ENCODE measurements around the gene MAML3.

The MAML3 gene

DNA sequence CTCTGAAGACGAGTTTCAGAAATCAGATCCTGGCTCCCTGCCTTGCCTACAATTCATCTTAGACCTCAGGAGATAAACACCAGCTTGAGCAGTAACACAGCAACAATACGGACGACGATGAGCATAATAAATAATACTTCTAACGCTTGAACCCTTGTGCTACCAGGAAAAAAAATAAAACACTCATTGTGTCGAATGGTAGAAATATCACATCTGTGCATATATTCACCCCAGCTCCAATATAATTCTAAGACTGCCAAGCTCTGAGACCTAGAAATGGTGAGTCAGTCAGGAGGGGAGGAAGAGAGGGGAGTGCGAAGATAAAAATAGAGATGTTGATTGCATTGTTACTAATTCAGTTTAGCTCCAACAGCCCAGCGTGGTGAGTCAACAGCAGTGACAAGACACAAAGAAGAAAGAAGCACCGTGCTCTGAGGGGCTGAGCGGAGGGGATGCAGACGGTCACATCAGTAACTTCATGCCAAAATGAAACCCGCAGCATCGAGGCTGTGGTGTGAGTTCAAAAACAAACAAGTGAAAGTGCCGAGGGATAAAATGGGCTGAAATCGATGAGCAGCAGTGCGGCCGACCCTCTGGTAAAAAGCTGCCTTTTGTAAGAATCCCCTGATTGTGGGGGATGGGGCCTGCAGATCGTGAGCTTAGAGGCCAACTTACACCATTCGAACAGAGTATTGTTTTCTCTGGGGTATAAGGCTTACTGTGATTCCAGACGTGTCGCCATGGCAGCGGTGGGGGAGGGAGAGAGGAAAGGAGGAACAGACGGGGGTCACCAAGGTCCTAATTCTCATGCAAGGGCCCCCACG is 338.0 kb downstream of the MAML3 start:
- DNase-seq (ENCODE audit: insufficient read length, low spot score): no peak
- no peak for FAIRE-seq
- no peak for TF ChIP-seq POU2F2 (IDR thresholded peaks at IDR 0.05; ENCODE audit: low read depth, low read length)
- TF ChIP-seq POLR2A (IDR thresholded peaks at IDR 0.05; ENCODE audit: low read depth, low read length): no peak
- TF ChIP-seq PAX5 (IDR thresholded peaks at IDR 0.05; ENCODE audit: insufficient read depth, low read length, severe bottlenecking): no peak
- no peak for TF ChIP-seq POLR2AphosphoS5 (IDR thresholded peaks at IDR 0.05; ENCODE audit: low read depth, low read length)
- TF ChIP-seq SPI1 (IDR thresholded peaks at IDR 0.05; ENCODE audit: low read depth, low read length): no peak
- TF ChIP-seq TAF1 (IDR thresholded peaks at IDR 0.05; ENCODE audit: low read depth, low read length): no peak

DNA sequence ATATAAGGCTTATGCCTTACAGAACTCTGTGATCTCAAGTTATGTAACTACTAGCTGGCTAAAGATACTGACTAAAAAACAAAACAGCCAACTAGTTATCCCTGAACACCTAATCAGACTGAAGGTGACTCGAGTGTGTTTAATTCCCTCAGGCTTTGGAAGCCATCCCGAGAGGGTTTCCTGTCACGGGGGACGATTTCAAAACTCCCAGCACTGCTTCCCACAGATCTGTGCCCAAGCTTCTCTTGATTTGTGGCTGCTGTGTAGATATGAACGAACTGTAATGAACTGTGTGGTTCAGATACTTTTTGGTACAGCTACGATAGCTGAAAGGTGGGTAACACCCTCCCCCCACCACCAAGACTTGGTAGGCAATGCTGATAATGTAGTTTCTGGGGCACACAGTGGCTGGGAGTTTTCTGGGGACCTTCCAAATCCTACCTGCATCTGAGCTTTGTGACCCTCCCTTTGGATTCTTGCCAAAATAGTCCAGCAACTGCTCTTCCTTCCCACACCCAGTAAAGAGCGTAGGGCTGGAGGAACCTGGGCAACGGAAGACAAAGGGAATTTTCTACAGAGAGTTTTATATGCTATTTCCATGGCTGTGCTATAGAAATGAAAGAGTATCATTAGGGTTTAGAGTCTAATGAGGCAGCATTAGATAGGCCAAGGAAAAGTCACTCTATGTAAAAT is 339.5 kb downstream of the MAML3 start:
- TF ChIP-seq TAF1 (IDR thresholded peaks at IDR 0.05; ENCODE audit: low read depth, low read length) (no peak), POLR2AphosphoS5 (IDR thresholded peaks at IDR 0.05; ENCODE audit: low read depth, low read length) (no peak), POU2F2 (IDR thresholded peaks at IDR 0.05; ENCODE audit: low read depth, low read length) (no peak), POLR2A (IDR thresholded peaks at IDR 0.05; ENCODE audit: low read depth, low read length) (no peak)
- FAIRE-seq: no peak
- DNase-seq (ENCODE audit: insufficient read length, low spot score): no peak

DNA sequence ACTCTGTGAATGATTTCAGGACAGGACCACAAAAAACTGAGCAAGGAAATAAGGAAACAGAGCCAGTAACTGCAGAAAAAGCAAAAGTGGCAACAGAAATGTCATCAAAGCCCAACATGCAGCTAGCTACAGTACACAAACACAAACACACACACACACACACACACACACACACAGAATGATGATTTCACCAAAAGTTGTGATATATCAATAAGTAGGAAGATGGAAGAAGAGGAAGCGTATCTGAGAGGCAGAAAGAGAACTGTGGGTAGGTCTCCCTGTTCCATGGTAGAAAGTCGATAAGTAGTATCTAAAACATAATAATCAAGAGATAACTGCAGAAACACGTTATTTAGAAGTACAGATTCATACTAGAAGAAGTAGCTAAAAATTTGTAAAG is 340.1 kb downstream of the MAML3 start:
- no peak for FAIRE-seq
- no peak for DNase-seq (ENCODE audit: insufficient read length, low spot score)

DNA sequence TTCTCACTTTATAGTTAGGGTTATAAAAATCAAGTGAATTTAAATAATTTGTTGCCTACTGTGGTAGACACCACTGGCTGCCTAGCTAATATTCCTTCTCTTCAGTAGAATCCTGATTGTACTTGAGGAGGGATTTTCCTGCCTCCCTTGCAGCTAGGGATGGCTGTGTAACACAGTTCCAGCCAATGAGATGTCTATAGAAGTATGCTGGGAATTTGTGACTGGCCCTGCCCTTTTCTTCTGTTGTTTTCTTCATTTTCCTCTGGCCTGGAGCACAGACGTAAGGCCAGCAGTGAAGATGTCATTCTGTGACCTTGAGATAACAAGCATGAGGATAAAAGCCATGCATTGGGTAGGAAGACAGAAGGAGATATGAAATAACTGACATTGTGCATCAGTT is 343.3 kb downstream of the MAML3 start:
- FAIRE-seq: no peak

More for the DNA sequence above, 340.1 kb downstream of the MAML3 start:
- TF ChIP-seq POLR2AphosphoS5 (IDR thresholded peaks at IDR 0.05; ENCODE audit: low read depth, low read length) (no peak), TAF1 (IDR thresholded peaks at IDR 0.05; ENCODE audit: low read depth, low read length) (no peak), POU2F2 (IDR thresholded peaks at IDR 0.05; ENCODE audit: low read depth, low read length) (no peak), PAX5 (IDR thresholded peaks at IDR 0.05; ENCODE audit: insufficient read depth, low read length, severe bottlenecking) (no peak), SPI1 (IDR thresholded peaks at IDR 0.05; ENCODE audit: low read depth, low read length) (no peak), POLR2A (IDR thresholded peaks at IDR 0.05; ENCODE audit: low read depth, low read length) (no peak)

DNA sequence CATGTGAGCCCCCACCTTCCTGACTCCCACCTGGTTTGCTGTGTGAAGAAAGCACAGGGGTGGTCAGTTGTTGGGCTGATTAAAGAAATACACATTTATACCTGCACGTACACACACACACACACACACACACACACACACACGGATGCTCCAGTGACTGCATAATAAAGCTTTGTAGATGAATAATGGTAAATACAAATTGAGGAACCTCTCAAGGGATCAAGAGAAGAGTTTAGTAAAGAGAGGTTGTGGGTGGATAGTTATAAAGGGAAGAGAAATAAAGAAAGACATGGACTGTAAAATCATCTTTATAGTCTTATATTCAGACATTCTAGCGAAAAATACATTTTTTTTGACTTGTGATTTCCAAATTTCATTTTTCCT is 344.2 kb downstream of the MAML3 start:
- no peak for FAIRE-seq
- TF ChIP-seq POU2F2 (IDR thresholded peaks at IDR 0.05; ENCODE audit: low read depth, low read length) (no peak), PAX5 (IDR thresholded peaks at IDR 0.05; ENCODE audit: insufficient read depth, low read length, severe bottlenecking) (no peak), SPI1 (IDR thresholded peaks at IDR 0.05; ENCODE audit: low read depth, low read length) (no peak), TAF1 (IDR thresholded peaks at IDR 0.05; ENCODE audit: low read depth, low read length) (no peak), POLR2AphosphoS5 (IDR thresholded peaks at IDR 0.05; ENCODE audit: low read depth, low read length) (no peak), POLR2A (IDR thresholded peaks at IDR 0.05; ENCODE audit: low read depth, low read length) (no peak)

More for the DNA sequence above, 343.3 kb downstream of the MAML3 start:
- DNase-seq (ENCODE audit: insufficient read length, low spot score): no peak
- no peak for TF ChIP-seq TAF1 (IDR thresholded peaks at IDR 0.05; ENCODE audit: low read depth, low read length)
- TF ChIP-seq SPI1 (IDR thresholded peaks at IDR 0.05; ENCODE audit: low read depth, low read length): no peak
- no peak for TF ChIP-seq POLR2A (IDR thresholded peaks at IDR 0.05; ENCODE audit: low read depth, low read length)
- TF ChIP-seq PAX5 (IDR thresholded peaks at IDR 0.05; ENCODE audit: insufficient read depth, low read length, severe bottlenecking): no peak
- no peak for TF ChIP-seq POLR2AphosphoS5 (IDR thresholded peaks at IDR 0.05; ENCODE audit: low read depth, low read length)
- TF ChIP-seq POU2F2 (IDR thresholded peaks at IDR 0.05; ENCODE audit: low read depth, low read length): no peak

DNA sequence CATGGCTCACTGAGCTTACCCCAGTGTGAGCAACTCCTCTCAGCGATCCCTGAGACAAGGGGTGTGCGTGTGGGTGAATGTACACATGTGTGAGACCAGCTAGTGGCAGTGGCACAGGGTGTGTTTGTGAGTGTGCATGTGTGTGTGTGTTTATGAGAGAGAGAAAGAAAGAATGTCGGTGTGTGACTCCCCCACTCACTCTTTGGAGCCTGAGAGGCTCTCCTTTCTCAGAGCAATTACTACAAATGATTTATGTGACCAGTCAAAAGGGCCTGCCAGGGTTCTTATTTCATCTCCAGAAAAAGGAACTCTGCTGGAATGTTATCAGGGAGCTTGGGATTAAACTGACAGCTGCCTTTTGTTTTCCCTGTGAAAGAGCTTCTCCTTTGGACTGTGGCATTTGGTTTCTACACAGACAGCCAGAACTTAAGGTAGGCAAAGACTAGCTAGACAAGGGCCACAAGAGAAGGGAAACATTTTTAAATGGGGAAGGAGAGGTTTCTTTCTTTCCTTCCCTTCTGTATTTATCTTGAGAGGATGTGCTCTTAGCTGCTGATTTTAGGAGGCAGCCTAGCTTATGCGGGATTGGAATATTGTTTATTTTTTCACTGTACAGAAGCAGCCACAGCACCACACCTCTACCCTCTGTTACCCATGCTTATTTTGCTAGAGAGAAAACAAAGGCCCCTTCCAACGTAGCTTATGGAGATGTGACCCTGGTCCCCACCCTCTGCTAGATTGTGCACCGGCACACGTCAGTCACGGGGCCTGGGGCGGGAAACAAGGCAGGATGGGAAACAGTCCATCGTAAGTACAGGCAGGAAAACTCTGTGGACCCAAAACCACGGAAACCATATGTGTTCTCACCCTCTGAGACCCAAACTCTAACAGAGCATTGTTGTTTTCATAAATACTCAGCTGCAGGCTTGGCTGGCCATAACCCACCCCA is 344.9 kb downstream of the MAML3 start:
- TF ChIP-seq POLR2A (IDR thresholded peaks at IDR 0.05; ENCODE audit: low read depth, low read length) (no peak), TAF1 (IDR thresholded peaks at IDR 0.05; ENCODE audit: low read depth, low read length) (no peak), SPI1 (IDR thresholded peaks at IDR 0.05; ENCODE audit: low read depth, low read length) (no peak), POU2F2 (IDR thresholded peaks at IDR 0.05; ENCODE audit: low read depth, low read length) (no peak), PAX5 (IDR thresholded peaks at IDR 0.05; ENCODE audit: insufficient read depth, low read length, severe bottlenecking) (no peak), POLR2AphosphoS5 (IDR thresholded peaks at IDR 0.05; ENCODE audit: low read depth, low read length) (no peak)
- DNase-seq (ENCODE audit: insufficient read length, low spot score) (no peak), FAIRE-seq (no peak)

More for the DNA sequence above, 344.2 kb downstream of the MAML3 start:
- DNase-seq (ENCODE audit: insufficient read length, low spot score): no peak

DNA sequence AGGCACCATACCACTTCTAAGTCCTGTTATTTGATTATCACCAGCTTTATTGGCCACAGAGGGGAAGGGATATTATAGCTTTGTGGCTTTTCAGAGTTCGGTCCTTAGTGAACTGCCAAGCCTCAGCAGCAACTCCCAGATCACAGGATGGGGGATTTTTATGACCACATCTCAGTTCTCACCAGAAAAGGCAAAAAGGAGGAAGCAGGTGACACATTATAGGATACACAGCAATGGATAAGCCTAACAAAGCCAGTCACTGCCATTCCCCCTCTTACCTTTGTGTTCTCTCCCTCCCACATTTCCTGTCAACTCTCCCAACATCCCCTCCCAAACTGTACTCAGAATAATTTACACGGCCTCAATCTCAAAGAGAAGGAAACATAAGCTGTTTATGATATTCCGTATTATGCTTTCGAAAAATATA is 345.6 kb downstream of the MAML3 start:
- FAIRE-seq (no peak), DNase-seq (ENCODE audit: insufficient read length, low spot score) (no peak)
- TF ChIP-seq POLR2AphosphoS5 (IDR thresholded peaks at IDR 0.05; ENCODE audit: low read depth, low read length): no peak
- TF ChIP-seq POLR2A (IDR thresholded peaks at IDR 0.05; ENCODE audit: low read depth, low read length): no peak
- no peak for TF ChIP-seq SPI1 (IDR thresholded peaks at IDR 0.05; ENCODE audit: low read depth, low read length)
- TF ChIP-seq TAF1 (IDR thresholded peaks at IDR 0.05; ENCODE audit: low read depth, low read length): no peak
- TF ChIP-seq POU2F2 (IDR thresholded peaks at IDR 0.05; ENCODE audit: low read depth, low read length): no peak
- no peak for TF ChIP-seq PAX5 (IDR thresholded peaks at IDR 0.05; ENCODE audit: insufficient read depth, low read length, severe bottlenecking)

DNA sequence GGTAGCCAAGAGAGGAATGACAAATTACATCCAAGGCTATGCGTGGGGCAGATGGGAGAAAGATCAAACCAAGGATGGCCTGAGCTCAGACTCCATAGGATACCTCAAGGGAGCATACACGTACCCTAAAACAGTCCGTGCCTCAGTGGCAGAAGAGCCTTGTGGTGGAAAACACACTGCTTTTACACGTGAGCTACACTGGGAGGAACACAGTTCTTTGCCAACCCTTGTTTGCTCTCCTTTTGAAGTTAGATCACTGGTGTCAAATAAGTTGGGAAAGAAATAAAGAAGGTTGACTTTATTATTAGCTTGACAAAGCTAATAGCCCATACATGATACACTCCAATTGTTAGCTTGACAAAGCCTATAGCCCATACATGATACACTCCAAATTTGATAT is 346.5 kb downstream of the MAML3 start:
- TF ChIP-seq SPI1 (IDR thresholded peaks at IDR 0.05; ENCODE audit: low read depth, low read length) (no peak), POU2F2 (IDR thresholded peaks at IDR 0.05; ENCODE audit: low read depth, low read length) (no peak), POLR2AphosphoS5 (IDR thresholded peaks at IDR 0.05; ENCODE audit: low read depth, low read length) (no peak), TAF1 (IDR thresholded peaks at IDR 0.05; ENCODE audit: low read depth, low read length) (no peak), PAX5 (IDR thresholded peaks at IDR 0.05; ENCODE audit: insufficient read depth, low read length, severe bottlenecking) (no peak), POLR2A (IDR thresholded peaks at IDR 0.05; ENCODE audit: low read depth, low read length) (no peak)
- FAIRE-seq (no peak), DNase-seq (ENCODE audit: insufficient read length, low spot score) (no peak)

Measured in GM12891 (cell line).